AG20443 (cell line): ENCODE results near the gene CHN2.

ENCODE experiments used
- DNase-seq: peaks from one replicate; pipeline ENCODE4 v3.0.0; 2012; ENCODE audit warnings: low spot score, mixed read lengths

Gene CHN2

GRCh38 chr7:29285444-29285793, 90.8 kb downstream of the CHN2 start:
- peak; percentile 53 for DNase-seq

- DNase-seq = no peak
Observed at GRCh38 chr7:29285861-29286260, 91.3 kb downstream of the CHN2 start.

- DNase-seq = peak; percentile 64
Observed at GRCh38 chr7:29287366-29287765, 92.8 kb downstream of the CHN2 start.

GRCh38 chr7:29288181-29289091, 93.9 kb downstream of the CHN2 start:
- DNase-seq = no peak

GRCh38 chr7:29289156-29290021, 94.8 kb downstream of the CHN2 start:
- no peak for DNase-seq

GRCh38 chr7:29290829-29291228, 96.3 kb downstream of the CHN2 start:
- no peak for DNase-seq

GRCh38 chr7:29291723-29292618, 97.4 kb downstream of the CHN2 start:
- no peak for DNase-seq

GRCh38 chr7:29292886-29293658, 98.5 kb downstream of the CHN2 start:
- no peak for DNase-seq

GRCh38 chr7:29296421-29296820, 101.8 kb downstream of the CHN2 start:
- no peak for DNase-seq

- no peak for DNase-seq
Observed at GRCh38 chr7:29297194-29297890, 102.8 kb downstream of the CHN2 start.

- no peak for DNase-seq
Observed at GRCh38 chr7:29299086-29299485, 104.5 kb downstream of the CHN2 start.

- no peak for DNase-seq
Observed at GRCh38 chr7:29300026-29300480, 105.5 kb downstream of the CHN2 start.

- DNase-seq = no peak
Observed at GRCh38 chr7:29300649-29301048, 106.1 kb downstream of the CHN2 start.

- no peak for DNase-seq
Observed at GRCh38 chr7:29302666-29303395, 108.3 kb downstream of the CHN2 start.

GRCh38 chr7:29304756-29305155, 110.2 kb downstream of the CHN2 start:
- no peak for DNase-seq

- no peak for DNase-seq
Observed at GRCh38 chr7:29306319-29306991, 111.9 kb downstream of the CHN2 start.

GRCh38 chr7:29308424-29308823, 113.8 kb downstream of the CHN2 start:
- no peak for DNase-seq

- no peak for DNase-seq
Observed at GRCh38 chr7:29309041-29309854, 114.7 kb downstream of the CHN2 start.
